H9 (cell line): ENCODE results near the gene BNIP1. TPM values are rescaled to one million over a fixed set of nuclear protein-coding genes. Genes with fewer than 3 reads are reported as not detected.

ENCODE experiments used
- DNase-seq: peaks from one replicate; pipeline ENCODE4 v3.0.0-alpha.2; 2017
- H2AFZ ChIP-seq: one replicate; pipeline ENCODE4 v1.6.1; 2013; ENCODE audit warnings: mild to moderate bottlenecking, low read length, control low read depth, moderate library complexity
- H2AK5ac ChIP-seq: 2 replicates; pipeline ENCODE4 v1.6.1; 2013; ENCODE audit warnings: low read length, control low read depth, mixed read lengths; ENCODE audit not compliant: insufficient read length
- H2BK120ac ChIP-seq: one replicate; pipeline ENCODE4 v1.6.1; 2013; ENCODE audit warnings: low read depth, mild to moderate bottlenecking, low read length, control low read depth, inconsistent platforms; ENCODE audit not compliant: poor library complexity, severe bottlenecking
- H2BK12ac ChIP-seq: 2 replicates; pipeline ENCODE4 v1.6.1; 2013; ENCODE audit warnings: low read length, control low read depth, mixed read lengths, low read depth; ENCODE audit not compliant: insufficient read length
- H2BK15ac ChIP-seq: 2 replicates; pipeline ENCODE4 v1.6.1; 2013; ENCODE audit warnings: low read depth, low read length, control low read depth
- H2BK20ac ChIP-seq: one replicate; pipeline ENCODE4 v1.6.1; 2013; ENCODE audit warnings: low read depth, mild to moderate bottlenecking, low read length, control low read depth, inconsistent platforms; ENCODE audit not compliant: poor library complexity, severe bottlenecking
- H2BK5ac ChIP-seq: 2 replicates; pipeline ENCODE4 v1.6.1; 2013; ENCODE audit warnings: low read length, control low read depth, mixed read lengths; ENCODE audit not compliant: insufficient read length
- H3K14ac ChIP-seq: 2 replicates; pipeline ENCODE4 v1.6.1; 2013; ENCODE audit warnings: low read length, control low read depth; ENCODE audit not compliant: insufficient read depth
- H3K18ac ChIP-seq: 2 replicates; pipeline ENCODE4 v1.6.1; 2013; ENCODE audit warnings: low read depth, mild to moderate bottlenecking, mixed read lengths, low read length, control low read depth; ENCODE audit not compliant: insufficient read length
- H3K23ac ChIP-seq: 2 replicates; pipeline ENCODE4 v1.6.1; 2013; ENCODE audit warnings: low read length, control low read depth, mixed read lengths, low read depth; ENCODE audit not compliant: insufficient read length
- H3K23me2 ChIP-seq: 2 replicates; pipeline ENCODE4 v1.6.1; 2013; ENCODE audit warnings: low read depth, mild to moderate bottlenecking, mixed read lengths, low read length, control low read depth; ENCODE audit not compliant: insufficient read length, poor library complexity, severe bottlenecking
- H3K27ac ChIP-seq: 2 replicates; pipeline ENCODE4 v1.5.1; 2013; ENCODE audit warnings: low read length, control low read depth, mixed read lengths, low read depth; ENCODE audit not compliant: insufficient read length
- H3K27me3 ChIP-seq: 2 replicates; pipeline ENCODE4 v1.6.1; 2013; ENCODE audit warnings: low read length, control low read depth, inconsistent platforms; ENCODE audit not compliant: insufficient read depth
- H3K4ac ChIP-seq: 2 replicates; pipeline ENCODE4 v1.6.1; 2013; ENCODE audit warnings: low read depth, mild to moderate bottlenecking, control low read depth, inconsistent platforms, low read length, moderate library complexity
- H3K4me1 ChIP-seq: 2 replicates; pipeline ENCODE4 v1.6.1; 2013; ENCODE audit warnings: low read length, control low read depth, inconsistent platforms; ENCODE audit not compliant: insufficient read depth
- H3K4me2 ChIP-seq: 2 replicates; pipeline ENCODE4 v1.6.1; 2013; ENCODE audit warnings: low read length, control low read depth, mixed read lengths; ENCODE audit not compliant: insufficient read length, insufficient read depth
- H3K56ac ChIP-seq: 2 replicates; pipeline ENCODE4 v1.6.1; 2013; ENCODE audit warnings: low read depth, mild to moderate bottlenecking, mixed read lengths, low read length, control low read depth; ENCODE audit not compliant: insufficient read length
- H3K79me1 ChIP-seq: 2 replicates; pipeline ENCODE4 v1.6.1; 2013; ENCODE audit warnings: low read depth, mild to moderate bottlenecking, moderate library complexity, low read length, control low read depth, inconsistent platforms; ENCODE audit not compliant: insufficient read depth, poor library complexity, severe bottlenecking
- H3K79me2 ChIP-seq: 2 replicates; pipeline ENCODE4 v1.6.1; 2013; ENCODE audit warnings: low read length, control low read depth, inconsistent platforms; ENCODE audit not compliant: insufficient read depth
- H3K9ac ChIP-seq: 2 replicates; pipeline ENCODE4 v1.6.1; 2013; ENCODE audit warnings: low read length, control low read depth, mixed read lengths; ENCODE audit not compliant: insufficient read length; ENCODE audit errors: extremely low read depth
- H3K9me3 ChIP-seq: one replicate; pipeline ENCODE4 v1.6.1; 2013; ENCODE audit warnings: low read depth, low read length, inconsistent platforms; ENCODE audit not compliant: control insufficient read depth
- H3T11ph ChIP-seq: one replicate; pipeline ENCODE4 v1.6.1; 2013; ENCODE audit warnings: mild to moderate bottlenecking, low read length, control low read depth, inconsistent platforms
- H4K20me1 ChIP-seq: one replicate; pipeline ENCODE4 v1.6.1; 2013; ENCODE audit not compliant: control insufficient read depth, insufficient read length, insufficient read depth
- H4K5ac ChIP-seq: 2 replicates; pipeline ENCODE4 v1.6.1; 2013; ENCODE audit warnings: low read depth, mild to moderate bottlenecking, mixed read lengths, low read length, control low read depth; ENCODE audit not compliant: insufficient read length
- H4K8ac ChIP-seq: replicated peaks from 2 replicates; pipeline ENCODE4 v1.6.1; 2013; ENCODE audit warnings: low read length, control low read depth, mixed read lengths, low read depth; ENCODE audit not compliant: insufficient read length
- H4K91ac ChIP-seq: 2 replicates; pipeline ENCODE4 v1.6.1; 2013; ENCODE audit warnings: low read depth, mild to moderate bottlenecking, moderate library complexity, mixed read lengths, low read length, control low read depth; ENCODE audit not compliant: insufficient read length
- H3K27ac Mint-ChIP-seq, 3 experiments: 2 replicates in 2 of 3; 3 replicates in 1 of 3; pipeline ENCODE4 v1.8.0; 2020 to 2021; ENCODE audit warnings: mixed read lengths in 3 of 3, mild to moderate bottlenecking in 1 of 3, moderate library complexity in 1 of 3
- H3K27me3 Mint-ChIP-seq: 2 replicates; pipeline ENCODE4 v1.8.0; 2021; ENCODE audit warnings: low read depth, mild to moderate bottlenecking, moderate library complexity, mixed read lengths
- H3K36me3 Mint-ChIP-seq, 3 experiments: 2 replicates in 2 of 3; 3 replicates in 1 of 3; pipeline ENCODE4 v1.8.0; 2020 to 2021; ENCODE audit warnings: low read depth in 3 of 3, mixed read lengths in 3 of 3; ENCODE audit not compliant: insufficient read depth in 1 of 3
- H3K4me1 Mint-ChIP-seq, 2 experiments: 2 replicates each; pipeline ENCODE4 v1.8.0; 2020; ENCODE audit warnings: mixed read lengths in 2 of 2
- H3K4me3 Mint-ChIP-seq, 2 experiments: 2 replicates in 1 of 2; 3 replicates in 1 of 2; pipeline ENCODE4 v1.8.0; 2020 to 2021; ENCODE audit warnings: mild to moderate bottlenecking in 2 of 2, mixed read lengths in 2 of 2, moderate library complexity in 1 of 2
- H3K9me3 Mint-ChIP-seq, 2 experiments: 2 replicates in 1 of 2; 3 replicates in 1 of 2; pipeline ENCODE4 v1.8.0; 2020; ENCODE audit warnings: mild to moderate bottlenecking in 2 of 2, mixed read lengths in 2 of 2, moderate library complexity in 1 of 2
- CTCF ChIP-seq: fragments of 200-600 bp; sonication (generic); conservative IDR thresholded peaks from 3 replicates; pipeline ENCODE4 v1.8.0; 2021; ENCODE audit warnings: antibody characterized with exemption, mild to moderate bottlenecking
- WGBS: extraction: QIAGEN DNeasy Blood & Tissue Kit; methylation state at CpG from one replicate; pipeline ENCODE4 v1.1.7; 2013; ENCODE audit warnings: missing lambda C conversion rate, low lambda C conversion rate, mixed read lengths; ENCODE audit not compliant: insufficient read length; ENCODE audit errors: extremely low coverage; 5-methylcytosine and 5-hydroxymethylcytosine counted together
- total RNA-seq: library from RNA; stranded (reverse); gene quantifications from 2 replicates; pipeline ENCODE4 v1.2.1, GENCODE V29; 2021

Gene BNIP1
- total RNA-seq, 1 experiment from 2014 or later: 8.8 TPM

GRCh38 chr5:173099461-173099860 lies 44.9 kb upstream of the BNIP1 start:
- Histone ChIP-seq H3K56ac (no peak overlapping the region), H2BK20ac (no peak overlapping the region), H3K79me1 (no peaks in the 10 kb centered on the region), H4K20me1 (no peaks in the 10 kb centered on the region), H3T11ph (no peak overlapping the region), H3K9me3 (no peaks in the 10 kb centered on the region), H3K4me1 (no peaks in the 10 kb centered on the region), H2BK5ac (no peak overlapping the region), H3K4ac (no peak overlapping the region), H2BK120ac (no peak overlapping the region), H4K8ac (no peak overlapping the region), H3K18ac (no peak overlapping the region), H3K14ac (no peak overlapping the region), H4K5ac (no peak overlapping the region), H3K23ac (no peak overlapping the region), H3K9ac (no peak overlapping the region), H2BK12ac (no peak overlapping the region), H2AFZ (no peak overlapping the region), H4K91ac (no peak overlapping the region), H2BK15ac (no peak overlapping the region), H3K4me2 (no peak overlapping the region), H2AK5ac (no peak overlapping the region), H3K23me2 (no peaks in the 10 kb centered on the region), H3K27ac (no peak overlapping the region), H3K27me3 (no peaks in the 10 kb centered on the region), H3K79me2 (no peaks in the 10 kb centered on the region)
- no peak for DNase-seq
- Mint-ChIP-seq H3K36me3 (peaks cover 3 to 9% (median 8%) of the 10 kb centered on the region in 3 experiments; a peak in 6 of 7 replicates), H3K27me3 (no peaks in the 10 kb centered on the region), H3K27ac (no peak overlapping the region), H3K4me3 (no peak overlapping the region), H3K9me3 (peaks cover 9 to 12% of the 10 kb centered on the region in 2 experiments), H3K4me1 (no peaks in the 10 kb centered on the region)
- WGBS: no CpG with 5 or more reads among the region's 1 CpG
- TF ChIP-seq CTCF: no peak
